GM19452 (cell line): ENCODE data around the gene STARD3.

Experiments used
- ATAC-seq: cut with Tn5 transposase; IDR thresholded peaks from one replicate; pipeline ENCODE4 v1.9.1; 2021; ENCODE audit not compliant: unreplicated experiment

STARD3 gene

DNA sequence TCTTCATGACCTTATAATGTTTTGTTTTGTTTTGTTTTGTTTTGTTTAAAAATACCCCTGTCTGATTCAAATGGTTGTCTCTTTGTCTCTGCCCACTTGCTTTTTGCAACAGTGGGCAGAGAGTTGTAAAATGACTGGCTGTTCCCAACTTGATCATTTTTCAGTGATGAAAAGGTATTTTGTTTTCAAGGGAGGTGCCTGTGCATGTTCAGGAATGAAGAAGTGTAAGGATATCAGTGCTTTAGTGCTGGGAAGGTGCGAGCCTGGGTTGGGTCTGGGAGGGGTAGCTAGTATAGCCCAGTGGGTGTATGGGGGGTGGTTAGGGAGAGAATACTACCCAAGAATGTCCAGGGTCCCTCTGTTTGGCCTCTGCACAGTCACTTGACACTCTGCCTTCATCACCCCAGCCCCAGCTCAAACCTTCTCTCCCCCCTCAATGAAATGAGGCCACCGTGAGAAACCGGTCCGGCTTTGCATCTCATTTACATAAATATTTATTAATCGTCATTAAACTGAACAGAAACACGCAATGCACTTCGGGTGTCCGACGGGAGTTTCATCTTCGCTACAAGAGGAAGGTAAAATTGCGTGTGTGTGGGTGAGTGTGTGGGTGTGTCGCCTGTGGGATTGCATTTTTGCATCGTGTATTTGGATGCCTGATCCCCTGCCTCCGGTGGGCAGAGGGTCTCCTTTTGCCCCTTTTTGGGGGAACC lies 33.5 kb upstream of the STARD3 start:
- ATAC-seq = no peak

DNA sequence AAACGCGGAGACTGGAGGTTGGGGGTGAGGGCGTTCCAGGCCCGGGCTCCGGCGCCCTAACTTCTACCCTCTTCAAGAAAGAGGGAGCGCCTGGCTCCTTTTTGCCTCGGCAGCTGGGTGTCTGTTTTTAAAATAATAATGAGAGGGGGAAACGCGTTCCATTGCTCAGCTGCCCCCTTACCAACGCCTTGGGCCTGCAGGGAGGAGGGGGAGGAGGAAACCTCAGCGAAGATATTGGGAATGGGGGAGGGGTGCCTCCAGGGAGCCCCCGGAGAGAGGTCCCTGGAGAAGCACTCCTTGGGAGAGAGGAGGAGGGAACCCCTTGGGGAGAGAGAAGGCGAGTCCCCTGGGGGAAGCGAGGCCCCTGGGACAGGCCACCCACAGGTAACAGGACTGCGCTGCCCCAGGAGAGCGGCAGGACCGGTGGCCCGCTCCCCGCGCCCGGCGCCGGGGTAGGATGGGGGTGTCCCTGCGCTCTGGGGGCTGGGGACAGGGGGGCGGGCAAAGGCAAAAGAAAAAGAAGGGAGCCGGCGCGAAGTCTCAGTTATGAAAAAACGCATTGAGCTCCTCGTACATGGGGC lies 31.9 kb upstream of the STARD3 start:
- ATAC-seq = no peak

DNA sequence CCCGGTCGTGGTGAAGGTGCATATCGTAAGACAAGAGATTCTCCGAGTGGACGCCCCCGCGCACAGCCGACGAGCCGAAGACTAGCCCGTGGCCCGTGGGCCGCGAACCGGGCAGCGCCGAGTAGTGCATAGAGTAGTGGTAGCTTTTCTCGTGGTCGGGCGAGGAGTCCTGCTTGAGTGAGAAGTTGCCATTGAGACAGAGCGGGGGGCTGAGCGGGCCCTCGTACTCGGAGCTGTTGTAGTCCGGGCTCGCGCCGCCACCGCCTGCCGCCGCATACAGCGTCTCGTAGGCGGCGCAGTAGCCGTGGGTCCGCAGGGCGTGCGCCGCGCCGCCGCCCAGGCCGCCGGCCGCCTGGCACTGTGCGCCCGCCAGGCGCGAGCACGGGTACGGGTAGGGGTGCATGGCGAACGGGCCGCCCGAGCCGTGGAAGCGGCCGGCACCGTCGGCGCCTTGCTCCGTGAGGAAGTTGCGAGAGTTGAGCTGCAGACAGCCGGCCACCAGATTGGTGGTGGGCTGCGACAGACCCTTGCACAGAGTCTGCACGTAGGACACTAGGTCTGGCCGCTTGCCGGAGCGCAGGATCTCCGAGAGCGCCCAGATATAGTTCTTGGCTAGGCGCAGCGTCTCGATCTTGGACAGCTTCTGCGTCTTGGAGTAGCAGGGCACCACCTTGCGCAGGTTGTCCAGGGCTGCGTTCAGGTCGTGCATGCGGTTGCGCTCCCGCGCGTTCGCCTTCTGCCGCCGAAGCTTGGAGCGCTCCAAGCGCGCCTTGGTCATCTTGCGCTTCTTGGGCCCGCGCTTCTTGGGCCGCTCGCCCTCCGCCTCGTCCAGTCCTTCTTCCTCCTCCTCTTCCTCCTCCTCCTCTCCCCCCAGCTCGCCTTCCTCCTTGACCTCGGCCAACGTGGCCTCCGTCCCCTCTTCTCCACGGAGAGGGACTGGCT lies 31.2 kb upstream of the STARD3 start:
- ATAC-seq = no peak

DNA sequence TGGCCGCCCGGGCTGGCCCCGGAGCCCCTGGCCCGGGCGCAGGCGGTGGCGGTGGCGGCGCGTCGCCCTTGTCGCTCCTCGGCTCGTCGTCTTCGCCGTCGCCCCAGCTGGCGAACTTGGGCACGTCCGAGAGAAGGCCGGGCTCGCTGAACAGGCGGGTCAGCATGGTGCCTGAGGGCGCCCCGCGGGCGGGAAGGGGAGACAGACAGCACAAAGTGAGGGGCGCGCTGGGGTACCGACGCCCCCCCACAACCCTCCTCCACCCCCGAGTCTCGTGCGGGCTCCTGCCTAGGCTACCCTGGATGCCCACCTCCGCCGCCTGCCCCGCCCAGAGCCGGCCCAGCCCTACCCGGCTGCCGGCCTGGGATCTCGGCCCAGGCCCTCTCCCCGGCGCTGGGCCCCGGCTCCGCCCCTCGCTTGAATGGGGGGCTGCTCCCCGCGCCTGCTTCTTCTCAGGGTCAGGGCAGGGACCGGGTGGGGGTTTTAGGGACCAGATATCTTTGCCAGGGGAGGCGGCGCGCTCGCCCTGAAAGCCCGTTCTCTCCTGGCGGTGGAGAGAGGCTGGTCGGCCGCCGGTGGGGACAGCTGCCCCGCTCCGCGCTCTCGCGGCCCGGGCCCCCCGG lies 30.4 kb upstream of the STARD3 start:
- ATAC-seq = no peak

DNA sequence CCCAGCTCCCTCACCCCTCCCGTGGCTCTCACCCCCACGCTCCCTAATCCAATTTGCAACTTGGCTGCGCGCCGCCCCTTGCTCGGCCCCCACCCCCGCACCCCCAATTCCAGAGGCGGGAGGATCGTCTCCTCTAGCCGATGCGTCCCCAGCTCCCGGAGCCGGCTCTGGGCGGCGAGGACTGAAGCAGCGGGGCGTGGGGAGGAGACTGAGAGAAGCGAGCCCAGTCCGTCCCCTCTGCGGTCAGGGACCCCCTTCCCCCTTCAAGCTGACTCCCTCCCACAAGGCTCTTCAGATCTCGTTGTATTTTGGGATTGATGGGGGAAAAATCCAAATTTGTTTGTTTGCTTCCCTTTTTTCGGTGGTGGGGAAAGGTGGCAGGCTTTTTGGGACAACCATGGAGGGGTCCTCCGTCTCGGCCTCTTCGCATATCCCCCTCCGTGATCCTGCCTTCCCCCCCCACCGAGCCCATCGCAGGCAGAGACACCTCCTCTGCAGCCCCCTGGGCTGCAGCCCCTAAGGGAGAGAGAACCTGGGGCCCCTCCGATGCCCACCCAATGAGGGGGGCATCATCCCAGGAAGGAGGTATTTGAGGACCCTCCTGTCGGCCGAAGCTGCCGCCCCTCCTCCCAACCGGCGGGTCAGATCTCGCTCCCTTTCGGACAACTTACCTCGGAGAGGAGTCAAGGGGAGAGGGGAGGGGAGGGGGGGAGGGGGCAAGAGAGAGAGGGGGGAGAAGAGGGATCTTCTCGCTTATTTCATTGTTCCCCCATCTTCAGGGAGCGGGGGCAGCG lies 29.7 kb upstream of the STARD3 start:
- no peak for ATAC-seq

DNA sequence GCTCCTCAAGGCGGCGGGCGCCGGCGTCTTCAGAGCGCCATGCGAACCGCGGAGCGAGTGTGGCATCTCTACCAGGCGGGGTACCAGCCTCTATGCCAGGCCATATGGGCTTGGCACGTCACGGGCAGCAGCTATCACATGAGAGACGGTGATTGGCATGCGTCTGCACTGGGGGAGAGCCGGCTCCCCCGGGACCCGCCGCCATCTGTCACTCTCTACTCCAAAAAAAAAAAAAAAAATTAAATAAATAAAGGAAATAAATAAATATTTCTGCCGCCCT lies 29.2 kb upstream of the STARD3 start, which contains the start of gene NEUROD2:
TSS of gene NEUROD2 (minus strand) at position 70 of the 280 bp plus-strand sequence. CDS start 1,321 bp downstream, outside the sequence.
- ATAC-seq = no peak

DNA sequence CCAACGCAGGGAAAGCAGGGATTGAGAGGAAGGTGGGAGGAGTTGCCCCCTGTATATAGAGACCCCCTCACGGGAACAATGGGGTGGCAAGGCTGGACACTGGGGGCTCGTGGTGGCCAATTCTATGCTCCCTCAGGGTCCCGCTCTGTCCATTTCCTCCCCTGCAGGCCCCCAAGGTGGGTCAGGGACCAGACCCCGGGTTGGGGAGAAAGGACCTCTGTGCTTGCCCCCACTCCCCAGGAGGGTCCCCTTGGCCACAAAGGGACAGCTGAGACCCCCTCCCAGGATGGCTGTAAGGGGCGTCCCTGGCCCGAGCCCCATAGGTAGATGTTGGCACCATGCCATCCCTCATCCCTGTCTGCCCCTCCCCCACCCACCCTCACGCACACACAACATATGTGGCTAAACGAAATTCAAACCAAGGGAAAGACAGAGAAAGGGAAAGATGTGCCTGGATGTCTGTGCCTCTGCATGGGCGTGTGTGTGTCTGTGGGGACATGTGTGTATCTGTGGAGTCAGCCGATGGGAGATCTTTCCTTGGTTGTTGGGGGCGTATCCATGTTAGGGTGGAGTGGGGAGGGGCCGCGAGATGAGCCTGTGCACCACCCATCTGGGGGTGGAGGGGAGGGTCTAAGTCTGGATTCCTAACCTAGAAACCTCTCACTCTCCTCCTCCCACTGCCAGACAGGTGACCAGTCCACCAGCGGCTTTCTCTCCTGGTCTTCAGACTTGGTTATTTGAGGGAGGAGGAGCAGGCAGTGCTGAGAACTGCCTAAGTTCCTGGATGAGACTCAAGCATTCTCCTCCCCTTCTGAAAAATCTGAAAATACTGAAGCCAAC lies 28.6 kb upstream of the STARD3 start:
- ATAC-seq = no peak

DNA sequence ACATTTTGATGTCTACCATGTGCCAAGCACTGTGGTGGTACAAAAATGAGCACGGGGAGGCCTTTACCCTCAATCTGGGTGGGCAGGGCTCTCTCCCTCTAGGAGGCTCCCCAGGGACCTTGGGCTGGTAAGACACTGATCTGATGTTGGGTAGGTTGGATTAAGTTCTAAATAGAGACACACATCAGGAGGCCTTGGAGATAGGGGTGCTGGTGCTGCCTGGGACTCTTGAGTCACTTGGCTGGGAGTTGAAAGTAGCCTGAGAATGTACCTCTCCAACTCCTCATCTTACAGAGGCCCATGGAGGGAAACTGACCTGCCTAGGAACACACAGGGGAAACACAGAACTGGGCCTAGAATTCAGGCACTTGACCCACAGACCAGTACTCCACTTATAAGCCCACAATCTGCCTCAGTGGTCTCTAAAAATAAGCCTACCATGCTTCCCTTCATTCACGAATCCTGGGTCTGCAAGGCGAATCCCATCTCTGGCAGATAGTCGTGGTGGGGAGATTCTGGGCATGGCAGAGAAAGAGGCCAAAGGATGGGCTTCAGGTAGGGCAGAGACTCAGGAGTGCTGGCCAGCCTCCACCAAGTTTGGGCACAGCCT lies 27.4 kb upstream of the STARD3 start:
- ATAC-seq = no peak

DNA sequence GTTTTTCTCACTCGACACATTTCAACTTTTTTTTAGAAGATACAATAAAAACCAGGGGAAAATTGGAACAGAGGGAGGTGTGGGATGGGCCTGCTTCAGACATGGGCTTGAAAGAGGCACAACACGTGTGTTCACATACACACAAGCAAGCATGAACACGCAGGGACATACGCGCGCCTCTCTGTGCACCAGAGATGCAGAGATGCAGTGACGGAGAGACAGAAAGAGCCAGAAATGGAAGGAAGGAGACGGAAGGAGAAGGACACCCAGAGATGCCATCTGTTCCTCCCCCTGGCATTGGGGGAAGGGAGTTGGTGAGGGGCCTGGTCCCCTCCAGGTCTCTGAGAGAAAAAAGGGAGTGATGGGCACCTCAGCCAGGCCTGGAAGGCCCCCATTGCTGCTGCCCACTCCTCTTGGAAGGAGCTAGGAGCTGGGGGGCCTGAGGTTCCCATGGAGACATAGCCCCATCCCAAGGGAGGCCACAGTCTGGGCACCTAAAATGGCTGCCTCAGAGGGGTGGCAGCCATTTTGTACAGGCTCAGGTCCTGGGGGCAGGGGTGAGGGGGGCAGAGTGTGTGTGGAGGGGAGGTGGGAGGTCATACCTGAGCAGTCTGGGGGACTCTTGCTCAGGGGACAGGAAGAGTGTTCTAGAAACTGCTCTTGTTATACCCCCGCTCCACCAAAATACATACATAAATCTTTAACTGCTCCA lies 25.4 kb upstream of the STARD3 start:
- ATAC-seq = no peak

DNA sequence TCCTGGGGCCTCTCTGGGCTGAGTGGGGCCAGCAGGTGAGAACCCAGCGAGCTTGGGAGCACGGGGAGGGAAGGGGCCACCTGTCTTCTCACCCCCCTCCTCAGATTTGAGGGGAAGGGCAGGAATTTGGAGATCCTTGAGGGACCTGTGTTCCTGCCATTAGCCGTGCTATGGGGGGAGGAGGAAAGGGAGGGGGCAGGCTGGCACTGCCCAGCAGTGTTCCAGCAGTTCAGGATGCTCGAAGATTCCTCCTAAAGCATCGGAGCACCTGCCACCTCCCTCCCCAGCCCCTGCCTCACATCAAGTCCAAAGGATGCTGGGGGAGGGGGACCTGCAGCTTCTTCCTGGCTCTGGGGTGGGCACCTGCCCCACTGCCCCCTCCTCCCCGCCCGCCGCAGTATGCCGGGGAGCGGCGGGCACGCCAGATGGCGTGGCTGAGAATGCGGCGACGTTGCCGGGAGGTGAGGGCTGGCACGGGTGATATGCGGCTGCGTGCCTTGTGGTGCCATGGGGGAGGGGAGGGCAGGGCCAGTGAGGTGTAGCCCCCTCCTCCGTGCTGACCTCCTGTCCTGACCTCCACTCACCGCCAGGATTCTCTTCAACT lies 24.6 kb upstream of the STARD3 start:
- no peak for ATAC-seq

DNA sequence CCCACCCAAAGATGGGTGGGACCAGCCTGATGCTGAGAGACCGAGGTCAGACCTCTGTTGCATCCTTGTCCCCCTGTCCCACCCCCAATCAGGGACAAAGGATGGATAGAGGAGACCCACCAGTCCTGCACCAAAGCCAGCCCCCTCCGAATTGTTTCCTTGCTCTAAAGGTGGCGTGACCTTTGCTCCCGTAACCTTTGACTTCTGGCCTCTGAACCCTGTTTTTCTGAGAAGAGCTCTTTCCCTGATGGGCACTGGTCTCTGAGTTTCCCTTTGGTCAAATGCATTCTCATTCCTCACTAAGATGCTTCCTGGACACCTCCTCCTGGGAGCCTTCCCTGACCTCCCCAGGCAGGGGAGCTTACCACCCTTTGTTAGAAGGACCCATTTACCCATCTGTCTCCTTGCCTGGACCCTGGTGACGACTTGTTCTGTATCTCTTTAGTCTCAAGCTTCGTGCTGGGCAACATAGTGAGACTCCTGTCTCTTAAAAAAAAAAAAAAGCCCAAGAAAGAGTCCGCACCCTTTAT lies 23.9 kb upstream of the STARD3 start:
- no peak for ATAC-seq

DNA sequence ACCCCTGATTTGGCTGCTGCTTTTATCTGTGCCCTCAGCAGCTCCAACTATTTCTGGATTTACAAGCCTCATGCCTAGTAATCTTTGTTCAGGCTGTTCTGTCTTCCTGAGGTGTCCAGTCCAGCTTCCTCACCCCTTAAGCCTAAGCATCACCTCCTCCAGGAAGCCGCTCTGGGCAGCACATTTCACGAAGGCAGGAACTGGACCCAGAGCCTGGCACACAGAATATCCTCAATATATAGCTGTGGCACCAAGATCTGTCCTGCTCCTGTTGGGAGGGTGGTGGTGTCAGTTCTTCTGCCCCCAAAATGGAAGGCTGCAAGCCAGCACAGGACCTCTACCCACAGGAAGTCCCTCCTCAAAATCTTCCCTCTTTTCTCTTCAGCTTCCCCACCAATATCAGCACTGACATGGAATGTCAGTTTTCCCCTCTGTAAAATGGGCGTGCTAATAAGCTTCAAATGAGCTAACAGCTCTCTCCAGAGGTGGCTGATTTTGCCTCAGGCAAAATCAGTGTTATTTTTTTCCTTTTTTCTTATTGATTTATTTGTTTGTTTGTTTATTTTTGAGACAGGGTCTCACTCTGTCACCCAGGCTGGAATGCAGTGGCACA lies 22.3 kb upstream of the STARD3 start:
- no peak for ATAC-seq

DNA sequence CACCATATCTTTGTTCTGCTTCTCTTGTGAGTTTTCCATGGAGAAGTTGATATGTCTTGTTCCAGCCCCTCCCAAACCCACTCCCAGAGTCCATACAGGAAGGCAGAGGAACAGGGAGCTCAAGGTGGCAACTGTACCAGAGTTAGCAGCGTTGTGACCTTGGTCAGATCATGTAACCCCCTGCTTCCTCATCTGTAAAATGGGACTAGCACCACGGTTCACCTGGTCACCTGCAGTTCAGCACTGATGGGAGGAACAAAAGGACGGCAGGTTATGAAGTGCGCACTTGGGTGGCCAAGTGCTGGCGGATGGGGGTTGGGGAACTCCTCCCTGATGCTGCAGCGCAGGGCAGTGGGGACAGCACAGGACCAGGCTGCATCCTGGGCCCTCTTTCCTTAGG lies 21.5 kb upstream of the STARD3 start:
- no peak for ATAC-seq

DNA sequence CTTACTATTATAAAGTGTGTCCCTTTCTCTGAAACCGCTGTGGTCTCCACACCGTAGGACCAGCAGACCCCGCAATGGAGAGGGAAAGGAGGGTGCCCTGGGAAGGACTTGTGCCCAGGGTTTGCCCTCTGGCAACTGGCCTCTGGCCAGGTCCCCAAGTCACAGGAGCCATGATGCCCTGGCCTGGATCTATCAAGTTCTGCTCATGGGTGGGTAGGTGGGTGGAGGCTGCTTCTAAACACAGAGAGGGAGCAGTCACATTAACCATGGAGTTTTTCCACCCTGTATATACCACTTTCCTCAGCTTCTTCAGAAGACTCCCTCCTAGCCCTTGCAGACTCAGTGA lies 19.9 kb upstream of the STARD3 start:
- no peak for ATAC-seq

DNA sequence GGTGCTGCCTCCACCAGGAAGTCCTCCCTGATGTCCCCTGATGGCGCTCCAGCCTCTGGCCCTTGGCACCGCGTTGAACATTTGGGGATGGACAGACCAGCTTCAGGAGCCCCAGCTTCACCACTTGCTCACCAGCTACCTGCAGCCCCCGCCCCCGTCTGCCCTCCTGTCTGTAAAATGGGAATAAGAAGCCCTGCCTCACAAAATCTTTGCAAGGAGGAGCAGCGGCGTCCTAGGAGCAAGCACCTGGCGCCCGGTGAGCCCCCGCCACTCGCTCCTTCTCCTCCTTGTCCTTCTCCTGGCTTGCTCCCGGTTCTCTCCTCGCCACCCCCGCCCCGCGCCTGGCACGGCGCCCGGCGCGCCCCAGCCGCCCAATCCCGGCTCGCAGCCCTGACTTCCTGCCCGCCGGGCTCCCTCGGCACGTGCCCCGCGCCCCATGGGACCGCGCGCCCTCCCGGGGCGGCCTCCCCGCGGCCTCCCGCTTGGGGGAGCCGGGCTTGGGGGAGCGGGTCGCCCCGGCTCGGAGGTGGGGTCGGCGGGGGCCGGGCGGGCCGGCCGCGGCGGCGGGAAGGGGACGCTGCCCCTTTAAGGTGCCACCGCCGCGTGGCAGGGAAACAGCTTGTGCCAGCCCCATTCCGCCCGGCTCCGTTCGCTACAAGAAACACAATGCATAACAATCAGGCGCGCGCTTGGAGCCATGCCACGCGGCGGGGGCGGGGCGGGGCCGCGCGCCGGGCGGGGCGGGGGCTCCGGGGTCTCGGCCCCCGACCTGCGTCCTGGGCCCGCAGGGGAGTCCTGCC lies 19.3 kb upstream of the STARD3 start:
- no peak for ATAC-seq

DNA sequence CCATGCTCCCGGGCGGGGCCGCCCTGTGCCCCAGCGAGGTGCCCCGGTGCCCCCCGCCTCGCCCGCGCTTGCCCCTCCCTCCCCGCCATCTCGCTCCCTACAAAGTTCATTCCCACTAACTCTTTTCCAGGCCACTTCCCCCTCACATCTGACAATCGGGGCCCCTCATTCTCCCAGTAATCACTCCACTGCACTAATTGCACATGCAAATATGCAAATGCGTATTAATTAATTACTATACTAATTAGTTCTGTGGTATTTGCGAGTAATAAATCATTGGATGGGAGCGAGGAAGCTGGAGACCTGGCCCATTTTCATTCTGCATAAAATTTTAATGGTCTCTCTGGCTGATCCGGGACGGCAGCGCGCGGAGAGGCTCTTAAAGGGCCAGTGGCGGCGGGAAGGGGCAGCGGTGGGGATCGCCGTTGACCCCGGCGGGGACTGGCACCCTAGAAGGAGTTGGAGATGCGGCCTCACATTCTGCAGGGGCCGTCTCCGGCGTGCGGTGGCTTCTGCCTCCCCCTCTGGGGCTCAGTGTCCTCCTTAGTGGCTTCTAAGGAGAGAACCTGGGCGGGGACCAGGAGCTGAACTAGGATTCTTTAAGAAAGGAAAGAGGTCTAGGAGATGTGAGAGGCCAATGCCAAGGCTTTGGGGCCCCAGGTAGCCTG lies 18.6 kb upstream of the STARD3 start:
- no peak for ATAC-seq
